ENCODE measurements around the gene NFATC1.

Gene NFATC1

GRCh38 chr18:79570266-79571201 is 174.8 kb downstream of the NFATC1 start:
- H3K27ac ChIP-seq (ENCODE audit: low read depth, low read length, poor library complexity, severe bottlenecking): no peak overlapping the region

DNA sequence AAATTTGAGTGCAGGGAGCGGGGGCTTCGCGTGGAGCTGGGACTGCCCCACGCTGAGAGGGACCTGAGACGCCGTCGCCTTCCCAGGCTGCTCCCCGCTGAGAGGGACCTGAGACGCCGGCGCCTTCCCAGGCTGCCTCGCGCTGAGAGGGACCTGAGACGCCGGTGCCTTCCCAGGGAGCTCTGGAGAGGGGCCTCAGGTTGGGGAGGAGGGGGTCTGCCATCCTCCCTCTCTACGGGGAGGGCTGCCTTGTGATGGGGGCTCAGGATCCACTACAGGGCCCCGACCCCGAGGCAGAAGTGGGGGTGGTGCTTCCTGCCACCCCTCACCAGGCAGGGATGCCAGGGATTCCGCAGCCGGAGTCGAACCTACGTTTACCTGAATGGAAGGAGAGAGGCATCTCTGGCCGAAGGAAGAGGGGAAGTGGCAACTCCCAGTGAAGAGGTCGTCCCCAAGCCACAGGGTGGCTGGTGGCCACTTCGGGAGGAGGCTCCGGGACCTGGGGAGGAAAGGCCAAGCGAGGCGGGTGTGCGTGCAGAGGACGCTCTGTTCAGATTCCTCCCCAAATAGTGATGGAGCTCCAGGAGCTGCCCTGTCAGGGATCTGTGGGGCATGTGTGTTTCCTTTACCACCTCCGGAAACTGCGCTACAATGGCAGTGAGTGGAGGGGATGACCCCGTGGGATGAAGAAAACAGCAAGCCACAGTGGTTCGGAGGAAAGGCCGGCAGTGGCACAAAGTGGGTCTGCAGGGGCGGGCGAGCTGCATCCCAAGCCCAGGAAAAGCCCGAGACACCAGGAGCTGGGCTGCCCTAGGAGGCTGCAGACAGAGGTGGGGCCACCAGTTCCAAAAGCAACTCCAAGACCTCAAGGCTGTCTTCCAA is 175.7 kb downstream of the NFATC1 start:
- Histone ChIP-seq H2AFZ (ENCODE audit: low read length) (no peak overlapping the region), H3K79me2 (ENCODE audit: insufficient read depth, low read length) (no peaks in the 10 kb centered on the region), H4K20me1 (ENCODE audit: insufficient read depth, low read length) (no peaks in the 10 kb centered on the region), H3K9ac (ENCODE audit: low read length) (no peak overlapping the region), H3K36me3 (ENCODE audit: insufficient read depth, low read length) (no peaks in the 10 kb centered on the region; the same call in 1 of the 2 replicates), H3K4me3 (ENCODE audit: low read depth, low read length, poor library complexity, severe bottlenecking) (no peak overlapping the region), H3K27ac (ENCODE audit: low read depth, low read length, poor library complexity, severe bottlenecking) (no peak overlapping the region), H3F3A (ENCODE audit: insufficient read depth, low read length) (no peaks in the 10 kb centered on the region), H3K9me2 (ENCODE audit: low read depth, low read length) (no peaks in the 10 kb centered on the region), H3K4me1 (ENCODE audit: insufficient read depth, low read length, severe bottlenecking) (no peaks in the 10 kb centered on the region), H3K27me3 (ENCODE audit: insufficient read depth, low read length) (peaks cover 4% of the 10 kb centered on the region), H3K4me2 (ENCODE audit: low read length) (no peak overlapping the region), H3K9me3 (ENCODE audit: low read length) (peaks cover 14% of the 10 kb centered on the region)
- TF ChIP-seq, protein P1, sequence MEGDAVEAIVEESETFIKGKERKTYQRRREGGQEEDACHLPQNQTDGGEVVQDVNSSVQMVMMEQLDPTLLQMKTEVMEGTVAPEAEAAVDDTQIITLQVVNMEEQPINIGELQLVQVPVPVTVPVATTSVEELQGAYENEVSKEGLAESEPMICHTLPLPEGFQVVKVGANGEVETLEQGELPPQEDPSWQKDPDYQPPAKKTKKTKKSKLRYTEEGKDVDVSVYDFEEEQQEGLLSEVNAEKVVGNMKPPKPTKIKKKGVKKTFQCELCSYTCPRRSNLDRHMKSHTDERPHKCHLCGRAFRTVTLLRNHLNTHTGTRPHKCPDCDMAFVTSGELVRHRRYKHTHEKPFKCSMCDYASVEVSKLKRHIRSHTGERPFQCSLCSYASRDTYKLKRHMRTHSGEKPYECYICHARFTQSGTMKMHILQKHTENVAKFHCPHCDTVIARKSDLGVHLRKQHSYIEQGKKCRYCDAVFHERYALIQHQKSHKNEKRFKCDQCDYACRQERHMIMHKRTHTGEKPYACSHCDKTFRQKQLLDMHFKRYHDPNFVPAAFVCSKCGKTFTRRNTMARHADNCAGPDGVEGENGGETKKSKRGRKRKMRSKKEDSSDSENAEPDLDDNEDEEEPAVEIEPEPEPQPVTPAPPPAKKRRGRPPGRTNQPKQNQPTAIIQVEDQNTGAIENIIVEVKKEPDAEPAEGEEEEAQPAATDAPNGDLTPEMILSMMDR (IDR thresholded peaks at IDR 0.05; ENCODE audit: low read length): no peak
- TF ChIP-seq EZH2 (IDR thresholded peaks at IDR 0.05; ENCODE audit: borderline replicate concordance, low read length): no peak

More at GRCh38 chr18:79570266-79571201, 174.8 kb downstream of the NFATC1 start:
- TF ChIP-seq EZH2 (IDR thresholded peaks at IDR 0.05; ENCODE audit: borderline replicate concordance, low read length): no peak
- TF ChIP-seq, protein P1 (IDR thresholded peaks at IDR 0.05; ENCODE audit: low read length): no peak
- Histone ChIP-seq H3K9ac (ENCODE audit: low read length) (no peak overlapping the region), H3K27me3 (ENCODE audit: insufficient read depth, low read length) (peaks cover 4% of the 10 kb centered on the region), H3K9me2 (ENCODE audit: low read depth, low read length) (no peaks in the 10 kb centered on the region), H3K9me3 (ENCODE audit: low read length) (peaks cover 14% of the 10 kb centered on the region), H3K79me2 (ENCODE audit: insufficient read depth, low read length) (no peaks in the 10 kb centered on the region), H4K20me1 (ENCODE audit: insufficient read depth, low read length) (no peaks in the 10 kb centered on the region), H3F3A (ENCODE audit: insufficient read depth, low read length) (no peaks in the 10 kb centered on the region), H2AFZ (ENCODE audit: low read length) (no peak overlapping the region), H3K36me3 (ENCODE audit: insufficient read depth, low read length) (no peaks in the 10 kb centered on the region; the same call in 1 of the 2 replicates), H3K4me3 (ENCODE audit: low read depth, low read length, poor library complexity, severe bottlenecking) (no peak overlapping the region), H3K4me2 (ENCODE audit: low read length) (no peak overlapping the region), H3K4me1 (ENCODE audit: insufficient read depth, low read length, severe bottlenecking) (no peaks in the 10 kb centered on the region)

DNA sequence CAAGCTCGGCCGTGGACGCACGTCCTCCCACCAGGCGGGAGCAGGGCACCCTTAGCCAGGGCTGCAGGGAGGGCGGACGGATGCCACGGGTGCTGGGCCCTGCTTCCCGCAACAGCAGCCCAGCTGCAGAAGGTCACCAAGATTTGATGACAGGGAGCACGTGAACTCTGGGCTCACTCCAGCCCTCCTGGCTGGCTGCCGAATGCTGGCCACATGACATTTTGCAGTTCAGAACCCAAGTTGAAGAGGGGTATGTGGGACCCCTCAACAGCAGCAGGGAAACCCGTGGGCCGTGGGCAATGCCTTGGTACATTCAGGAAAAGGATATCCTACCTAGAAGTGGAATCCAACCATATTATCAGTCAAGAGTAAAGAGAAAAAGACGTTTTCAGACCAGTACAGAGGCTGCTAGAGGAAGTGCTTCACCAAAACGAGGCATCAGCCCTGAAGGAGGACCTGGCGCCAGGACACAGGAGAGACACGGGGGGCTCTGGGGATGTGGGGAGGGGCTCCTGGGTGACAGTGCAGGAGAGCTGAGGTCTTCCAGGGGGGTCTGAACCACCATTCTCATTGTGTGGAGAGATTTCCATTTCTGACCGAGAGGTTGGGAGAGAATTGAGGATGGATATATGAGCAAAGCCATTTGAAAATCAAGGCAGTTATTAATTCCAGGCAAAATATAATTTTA is 176.5 kb downstream of the NFATC1 start:
- no peak overlapping the region for H3K27ac ChIP-seq (ENCODE audit: low read depth, low read length, poor library complexity, severe bottlenecking)
- H3K9me3 ChIP-seq (ENCODE audit: low read length): peaks cover 14% of the 10 kb centered on the region
- H3K4me1 ChIP-seq (ENCODE audit: insufficient read depth, low read length, severe bottlenecking): no peaks in the 10 kb centered on the region

More for the DNA sequence above, 176.5 kb downstream of the NFATC1 start:
- Histone ChIP-seq H3F3A (ENCODE audit: insufficient read depth, low read length) (no peaks in the 10 kb centered on the region), H2AFZ (ENCODE audit: low read length) (no peak overlapping the region), H3K9ac (ENCODE audit: low read length) (no peak overlapping the region), H3K4me3 (ENCODE audit: low read depth, low read length, poor library complexity, severe bottlenecking) (no peak overlapping the region), H3K27me3 (ENCODE audit: insufficient read depth, low read length) (peaks cover 4% of the 10 kb centered on the region), H3K4me2 (ENCODE audit: low read length) (no peak overlapping the region), H3K9me2 (ENCODE audit: low read depth, low read length) (no peaks in the 10 kb centered on the region), H4K20me1 (ENCODE audit: insufficient read depth, low read length) (no peaks in the 10 kb centered on the region), H3K36me3 (ENCODE audit: insufficient read depth, low read length) (no peaks in the 10 kb centered on the region; the same call in 1 of the 2 replicates), H3K79me2 (ENCODE audit: insufficient read depth, low read length) (no peaks in the 10 kb centered on the region)
- TF ChIP-seq EZH2 (IDR thresholded peaks at IDR 0.05; ENCODE audit: borderline replicate concordance, low read length): no peak
- TF ChIP-seq, protein P1 (IDR thresholded peaks at IDR 0.05; ENCODE audit: low read length): no peak
